Measurements from ENCODE around the gene TSHZ2.

GRCh38 chr20:53127027-53127426 is 154.9 kb downstream of the TSHZ2 start:
- TF ChIP-seq CTCF (conservative IDR thresholded peaks at IDR 0.05) (no peak), ZFX (IDR thresholded peaks at IDR 0.05) (no peak)

All from C4-2B (cell line).